ENCODE measurements around the gene ACOXL. TPM values are rescaled to one million over a fixed set of nuclear protein-coding genes. Genes with fewer than 3 reads are reported as not detected.

The ACOXL gene
- total RNA-seq, 2 donors from 2014 or later = 11.7 to 12.3 TPM

GRCh38 chr2:111101592-111101991 is 369.2 kb downstream of the ACOXL start:
- no peaks in the 10 kb centered on the region for H3K27me3 Mint-ChIP-seq (ENCODE audit: insufficient read depth)
- TF ChIP-seq CTCF (conservative IDR thresholded peaks at IDR 0.05) = no peak
- Histone ChIP-seq H3K4me3 (ENCODE audit: low read length) (no peak overlapping the region), H3K27ac (ENCODE audit: low read depth, low read length) (no peak overlapping the region), H3K9me3 (ENCODE audit: control insufficient read depth, low read length) (no peaks in the 10 kb centered on the region), H3K36me3 (ENCODE audit: control insufficient read depth, insufficient read depth, low read length) (no peaks in the 10 kb centered on the region), H3K27me3 (ENCODE audit: control insufficient read depth, insufficient read depth, low read length, poor library complexity, severe bottlenecking) (no peaks in the 10 kb centered on the region), H3K9ac (ENCODE audit: extremely low read depth, low read length, poor library complexity, severe bottlenecking) (no peak overlapping the region), H3K4me1 (ENCODE audit: control insufficient read depth, insufficient read depth, low read length) (no peaks in the 10 kb centered on the region)
- H3K27ac Mint-ChIP-seq = no peak overlapping the region
- H3K4me1 Mint-ChIP-seq = peaks cover 2% of the 10 kb centered on the region
- no peaks in the 10 kb centered on the region for H3K36me3 Mint-ChIP-seq (ENCODE audit: low read depth)
- no peaks in the 10 kb centered on the region for H3K9me3 Mint-ChIP-seq
- H3K4me3 Mint-ChIP-seq = no peak overlapping the region
- no peak for DNase-seq
- 83 to 94% methylated on average over 1 of the region's 2 CpGs for WGBS, 2 experiments (ENCODE audit: insufficient coverage in 1 of 2, insufficient read length in 1 of 2)

- no peak for DNase-seq
- Mint-ChIP-seq H3K36me3 (ENCODE audit: low read depth) (no peaks in the 10 kb centered on the region), H3K27me3 (ENCODE audit: insufficient read depth) (no peaks in the 10 kb centered on the region), H3K4me1 (peaks cover 2% of the 10 kb centered on the region), H3K27ac (no peak overlapping the region), H3K4me3 (no peak overlapping the region), H3K9me3 (no peaks in the 10 kb centered on the region)
- 94% methylated on average over 2 of the region's 2 CpGs for WGBS, 2 experiments (ENCODE audit: insufficient coverage in 1 of 2, insufficient read length in 1 of 2)
- no peak overlapping the region for H3K9ac ChIP-seq (ENCODE audit: extremely low read depth, low read length, poor library complexity, severe bottlenecking)
- no peaks in the 10 kb centered on the region for H3K9me3 ChIP-seq (ENCODE audit: control insufficient read depth, low read length)
- no peak for TF ChIP-seq CTCF (conservative IDR thresholded peaks at IDR 0.05)
- no peaks in the 10 kb centered on the region for H3K36me3 ChIP-seq (ENCODE audit: control insufficient read depth, insufficient read depth, low read length)
- no peaks in the 10 kb centered on the region for H3K4me1 ChIP-seq (ENCODE audit: control insufficient read depth, insufficient read depth, low read length)
- H3K4me3 ChIP-seq (ENCODE audit: low read length) = no peak overlapping the region
- H3K27ac ChIP-seq (ENCODE audit: low read depth, low read length) = no peak overlapping the region
- no peaks in the 10 kb centered on the region for H3K27me3 ChIP-seq (ENCODE audit: control insufficient read depth, insufficient read depth, low read length, poor library complexity, severe bottlenecking)
Observed at GRCh38 chr2:111102216-111102615, 369.8 kb downstream of the ACOXL start.

GRCh38 chr2:111105926-111106325 is 373.6 kb downstream of the ACOXL start:
- Histone ChIP-seq H3K9me3 (ENCODE audit: control insufficient read depth, low read length) (no peaks in the 10 kb centered on the region), H3K36me3 (ENCODE audit: control insufficient read depth, insufficient read depth, low read length) (no peaks in the 10 kb centered on the region), H3K27me3 (ENCODE audit: control insufficient read depth, insufficient read depth, low read length, poor library complexity, severe bottlenecking) (no peaks in the 10 kb centered on the region), H3K4me3 (ENCODE audit: low read length) (no peak overlapping the region), H3K9ac (ENCODE audit: extremely low read depth, low read length, poor library complexity, severe bottlenecking) (no peak overlapping the region), H3K27ac (ENCODE audit: low read depth, low read length) (no peak overlapping the region), H3K4me1 (ENCODE audit: control insufficient read depth, insufficient read depth, low read length) (no peaks in the 10 kb centered on the region)
- no peak overlapping the region for H3K4me3 Mint-ChIP-seq
- no peak for TF ChIP-seq CTCF (conservative IDR thresholded peaks at IDR 0.05)
- no peaks in the 10 kb centered on the region for H3K9me3 Mint-ChIP-seq
- H3K27ac Mint-ChIP-seq = no peak overlapping the region
- no peaks in the 10 kb centered on the region for H3K4me1 Mint-ChIP-seq
- H3K36me3 Mint-ChIP-seq (ENCODE audit: low read depth) = no peaks in the 10 kb centered on the region
- no peaks in the 10 kb centered on the region for H3K27me3 Mint-ChIP-seq (ENCODE audit: insufficient read depth)
- no peak for DNase-seq
- 83 to 100% methylated on average over 1 to 2 of the region's 2 CpGs for WGBS, 2 experiments (ENCODE audit: insufficient coverage in 1 of 2, insufficient read length in 1 of 2)
